GM18868 (cell line): ENCODE results near the gene USH2A.
A peak's percentile ranks its signal among the peaks of the same experiment; 100 is the strongest.

ENCODE experiments used
- ATAC-seq: cut with Tn5 transposase; IDR thresholded peaks from one replicate; pipeline ENCODE4 v1.9.1; 2021; ENCODE audit warnings: mild to moderate bottlenecking, moderate library complexity; ENCODE audit not compliant: unreplicated experiment

The USH2A gene

GRCh38 chr1:215608646-215609045 lies 814.6 kb downstream of the USH2A start:
- no peak for ATAC-seq

DNA sequence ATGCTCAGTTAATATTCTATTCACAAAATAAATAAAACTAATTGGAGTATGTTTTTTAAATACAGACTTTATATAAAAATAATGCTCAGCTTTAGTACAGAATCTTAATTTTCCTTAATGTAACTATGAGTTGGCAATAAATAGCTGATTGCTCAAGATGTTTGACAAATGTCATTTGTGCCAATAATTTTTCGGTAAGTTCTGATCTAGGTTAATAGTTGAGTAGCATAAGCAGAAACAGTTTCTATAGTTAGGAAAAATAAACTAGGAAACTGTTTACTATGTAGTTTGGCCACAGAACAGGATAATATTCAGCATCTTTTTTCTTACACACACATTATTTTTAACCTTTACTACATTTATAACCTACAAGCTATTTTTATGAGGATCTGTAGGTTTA lies 815.8 kb downstream of the USH2A start:
- ATAC-seq: no peak

DNA sequence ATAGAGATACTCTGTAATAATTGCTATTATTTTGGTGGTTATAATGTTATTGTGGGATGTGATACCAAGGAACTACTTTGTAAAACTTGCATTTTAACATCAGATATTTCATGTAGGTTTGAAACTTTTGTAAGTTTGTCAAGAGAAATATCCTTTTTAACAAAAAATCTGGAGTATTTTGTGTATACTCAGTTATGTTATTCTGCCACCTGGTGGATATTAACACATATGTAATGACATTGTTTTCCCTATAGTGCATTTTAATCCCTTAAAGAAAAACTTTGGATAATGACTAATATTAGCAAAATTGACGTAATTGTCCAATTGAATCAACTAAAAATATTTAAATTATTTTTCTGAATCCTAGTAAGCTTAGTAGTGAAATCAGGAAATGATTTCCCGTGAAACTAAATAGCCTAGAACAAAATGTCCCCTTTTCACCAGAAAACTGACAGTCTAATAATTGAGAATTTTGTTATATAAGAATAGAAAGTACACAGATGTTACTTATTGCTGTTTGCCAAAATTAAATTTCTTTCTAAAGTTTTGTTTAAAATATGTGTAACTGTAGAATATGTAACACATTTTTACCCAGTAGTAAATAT lies 816.6 kb downstream of the USH2A start:
- ATAC-seq: peak; percentile 60

DNA sequence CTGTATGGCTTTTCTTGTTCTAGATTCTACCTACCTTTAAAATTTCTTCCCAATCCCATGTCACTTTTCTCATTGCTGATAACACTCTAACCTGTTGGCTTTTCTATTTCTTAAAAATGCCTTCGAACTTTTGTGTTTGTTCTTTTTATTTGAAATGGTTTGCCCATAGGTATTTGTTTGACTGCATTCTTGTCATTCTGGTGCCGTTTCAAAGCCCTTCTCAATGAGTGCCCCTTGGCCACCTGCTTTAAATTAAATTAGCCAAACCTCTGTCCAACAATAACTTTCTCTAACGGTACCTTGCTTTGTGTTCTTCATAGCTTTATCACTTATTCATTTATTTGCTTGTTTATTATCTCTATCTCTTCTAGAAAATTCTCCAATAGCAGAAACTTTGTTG lies 817.2 kb downstream of the USH2A start:
- ATAC-seq: no peak

DNA sequence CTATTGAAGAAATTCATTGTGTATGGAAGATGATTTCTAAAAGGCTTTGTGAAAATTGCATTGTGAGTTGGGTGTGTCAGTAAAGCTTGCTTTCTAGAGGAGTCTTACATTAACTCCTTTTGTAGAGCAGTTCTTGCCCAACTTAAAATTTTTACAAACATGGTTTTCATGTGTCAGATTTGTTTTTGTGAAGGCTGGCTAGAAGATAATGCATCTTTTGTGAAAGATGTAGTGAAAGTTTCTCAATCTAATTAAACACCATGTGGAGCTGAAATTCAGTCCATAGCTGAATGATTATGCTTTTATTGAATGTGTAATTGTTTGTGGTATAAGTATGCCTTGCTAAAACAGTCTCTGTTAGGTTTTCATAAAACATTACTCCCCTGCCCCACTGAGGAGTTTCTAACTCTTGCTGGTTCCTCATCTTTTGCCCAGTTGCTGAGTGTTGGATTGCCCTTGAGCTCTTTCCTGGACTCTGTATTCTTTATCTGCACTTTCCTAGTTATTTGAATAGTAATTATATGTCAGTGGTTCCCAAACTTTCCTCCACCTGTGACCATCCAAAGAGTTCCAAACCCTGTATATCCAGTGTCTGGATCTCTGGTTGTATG lies 818.1 kb downstream of the USH2A start:
- ATAC-seq: no peak

- no peak for ATAC-seq
These were observed 819.9 kb downstream of the USH2A start for GRCh38 chr1:215603319-215603718.

GRCh38 chr1:215601276-215601675 lies 822.0 kb downstream of the USH2A start:
- no peak for ATAC-seq

GRCh38 chr1:215600867-215601266 lies 822.4 kb downstream of the USH2A start:
- no peak for ATAC-seq

DNA sequence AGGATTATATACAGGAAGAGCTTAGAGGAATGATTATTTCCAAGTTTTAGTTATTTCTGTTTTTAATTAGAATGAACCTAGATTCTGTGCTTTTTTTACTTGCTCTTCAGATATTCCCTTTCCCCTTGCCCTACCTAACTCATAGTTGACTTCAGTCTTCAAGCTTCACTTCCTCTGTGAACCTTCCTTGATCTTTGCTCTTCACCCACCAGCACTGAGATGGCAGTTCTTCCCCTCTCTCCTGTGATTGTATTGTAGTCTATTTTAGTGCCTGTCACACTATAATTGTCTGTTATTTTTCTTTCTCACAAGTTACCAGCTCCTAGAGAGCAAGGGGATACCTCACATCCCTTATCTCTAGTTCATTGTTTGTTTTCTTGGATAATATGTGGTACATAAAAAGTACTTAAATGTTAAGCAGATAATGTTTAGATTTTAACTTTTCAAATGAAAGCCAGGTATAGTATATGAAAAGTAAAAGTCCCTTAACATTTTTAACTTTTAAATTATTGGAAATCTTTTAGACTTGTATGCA lies 822.9 kb downstream of the USH2A start:
- peak; percentile 66 for ATAC-seq

GRCh38 chr1:215599418-215600074 lies 823.7 kb downstream of the USH2A start:
- no peak for ATAC-seq

- no peak for ATAC-seq
These were observed 825.3 kb downstream of the USH2A start for GRCh38 chr1:215597961-215598360.

GRCh38 chr1:215595231-215595630 lies 828.0 kb downstream of the USH2A start:
- ATAC-seq: no peak

DNA sequence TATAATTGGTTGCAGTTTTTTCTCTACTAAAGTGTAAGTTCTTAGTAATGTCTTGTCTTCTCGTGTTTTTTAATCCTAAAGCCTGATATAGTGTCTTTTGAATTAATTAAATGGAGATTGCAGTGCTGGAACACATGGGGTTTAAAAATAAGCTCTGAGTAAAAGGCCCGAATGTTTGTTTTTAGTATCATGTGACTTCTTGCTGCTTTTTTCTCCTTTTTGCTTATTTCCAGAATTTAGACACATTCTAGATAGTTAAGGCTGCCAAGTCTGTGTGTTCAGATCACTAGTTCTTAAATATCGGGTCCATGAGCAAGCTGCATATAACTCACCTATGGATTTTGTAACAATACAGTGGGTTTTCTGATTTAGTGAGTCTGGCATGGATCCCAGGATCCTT lies 828.6 kb downstream of the USH2A start:
- ATAC-seq: no peak

- ATAC-seq: no peak
These were observed 832.3 kb downstream of the USH2A start for GRCh38 chr1:215590779-215591491.

GRCh38 chr1:215589650-215590435 lies 833.4 kb downstream of the USH2A start:
- no peak for ATAC-seq

DNA sequence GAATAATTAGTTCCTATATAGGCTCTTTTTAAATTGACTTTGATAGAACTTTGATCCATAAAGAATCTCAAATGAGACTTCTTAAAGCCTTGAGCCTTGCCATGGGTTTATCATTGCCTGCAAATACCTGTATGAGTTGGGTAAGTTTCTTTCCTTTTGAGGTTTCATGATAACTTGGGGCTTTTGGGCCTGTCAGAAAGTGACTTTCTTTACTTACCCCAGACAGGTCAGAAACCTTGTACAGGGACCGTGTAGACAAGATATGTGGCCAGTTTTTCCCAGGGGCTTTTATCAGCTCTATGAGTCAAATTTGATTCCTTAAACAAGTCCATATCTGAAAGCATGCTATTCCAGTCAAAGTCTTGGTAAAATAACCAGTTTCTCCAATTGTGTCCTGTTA lies 838.9 kb downstream of the USH2A start:
- peak; percentile 83 for ATAC-seq

- no peak for ATAC-seq
These were observed 840.0 kb downstream of the USH2A start for GRCh38 chr1:215583185-215583749.

- no peak for ATAC-seq
These were observed 841.4 kb downstream of the USH2A start for GRCh38 chr1:215581896-215582295.
